GM21526 (cell line): ENCODE data around the gene HSPB7.
"Not testable (repeated sequence)": the region's sequence is repeated elsewhere in the genome, so short reads cannot be mapped to it uniquely, and the experiment has no call there.

ENCODE experiments used
- ATAC-seq: cut with Tn5 transposase; IDR thresholded peaks from one replicate; pipeline ENCODE4 v1.9.1; 2021; ENCODE audit warnings: moderate library complexity; ENCODE audit not compliant: unreplicated experiment, low FRiP score

The HSPB7 gene

GRCh38 chr1:16023050-16023653 is 5.3 kb upstream of the HSPB7 start:
- no peak for ATAC-seq

GRCh38 chr1:16022393-16022792 is 4.5 kb upstream of the HSPB7 start:
- ATAC-seq, result no peak

- no peak for ATAC-seq
These were observed 3.8 kb upstream of the HSPB7 start, which contains the start of gene CLCNKA for GRCh38 chr1:16021681-16022080. TSS of gene CLCNKA (plus strand) at chr1:16022036. CDS start at chr1:16022620, 584 bp downstream.

GRCh38 chr1:16020878-16021277 is 3.0 kb upstream of the HSPB7 start:
- not testable (repeated sequence) for ATAC-seq

GRCh38 chr1:16020325-16020724 is 2.5 kb upstream of the HSPB7 start:
- no peak for ATAC-seq

- no peak for ATAC-seq
These were observed 1.9 kb upstream of the HSPB7 start for GRCh38 chr1:16019644-16020277.

- ATAC-seq, result no peak
These were observed 1.2 kb upstream of the HSPB7 start for GRCh38 chr1:16018749-16019643.

GRCh38 chr1:16018308-16018707 is 465 bp upstream of the HSPB7 start:
- ATAC-seq, result no peak

- no peak for ATAC-seq
These were observed 775 bp downstream of the HSPB7 start for GRCh38 chr1:16017076-16017460.

- ATAC-seq, result no peak
These were observed 1.6 kb downstream of the HSPB7 start for GRCh38 chr1:16015960-16016901.

GRCh38 chr1:16015491-16015890 is 2.4 kb downstream of the HSPB7 start:
- ATAC-seq, result no peak

- ATAC-seq, result no peak
These were observed 3.0 kb downstream of the HSPB7 start for GRCh38 chr1:16014509-16015482.

- no peak for ATAC-seq
These were observed 4.0 kb downstream of the HSPB7 start for GRCh38 chr1:16013908-16014258.

- no peak for ATAC-seq
These were observed 4.5 kb downstream of the HSPB7 start for GRCh38 chr1:16013220-16013907.

GRCh38 chr1:16012590-16013219 is 5.1 kb downstream of the HSPB7 start:
- ATAC-seq, result no peak

GRCh38 chr1:16011936-16012589 is 5.8 kb downstream of the HSPB7 start:
- no peak for ATAC-seq

GRCh38 chr1:16010837-16011236 is 7.0 kb downstream of the HSPB7 start:
- no peak for ATAC-seq

- ATAC-seq, result no peak
These were observed 8.2 kb downstream of the HSPB7 start for GRCh38 chr1:16009678-16010077.
